ENCODE data around the gene NEMP1.

The NEMP1 gene

DNA sequence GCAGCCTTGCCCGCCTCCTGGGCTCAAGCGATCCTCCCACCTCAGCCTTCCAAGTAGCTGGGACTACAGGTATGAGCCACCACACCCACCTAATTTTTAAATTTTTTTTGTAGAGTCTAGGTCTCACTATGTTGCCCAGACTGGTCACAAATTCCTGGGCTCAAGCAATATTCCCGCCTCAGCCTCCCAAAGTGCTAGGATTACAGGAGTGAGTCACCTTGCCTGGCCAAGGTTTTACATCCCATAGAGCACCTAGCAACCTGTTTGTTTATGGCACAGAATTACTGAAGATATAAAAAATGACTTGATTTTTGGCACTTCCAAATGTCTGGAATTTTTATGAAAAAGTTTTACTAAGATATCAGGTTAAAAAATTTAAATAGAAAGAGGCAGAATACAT lies 45.2 kb downstream of the NEMP1 start:
- H3K36me3 ChIP-seq (ENCODE audit: control insufficient read depth, insufficient read depth, low read length), result no peaks in the 10 kb centered on the region
- H3K27ac ChIP-seq, result no peak overlapping the region
- no peaks in the 10 kb centered on the region for H3K9me3 ChIP-seq (ENCODE audit: control insufficient read depth, low read length)
- H3K4me1 ChIP-seq, result no peaks in the 10 kb centered on the region
- TF ChIP-seq, protein P1, sequence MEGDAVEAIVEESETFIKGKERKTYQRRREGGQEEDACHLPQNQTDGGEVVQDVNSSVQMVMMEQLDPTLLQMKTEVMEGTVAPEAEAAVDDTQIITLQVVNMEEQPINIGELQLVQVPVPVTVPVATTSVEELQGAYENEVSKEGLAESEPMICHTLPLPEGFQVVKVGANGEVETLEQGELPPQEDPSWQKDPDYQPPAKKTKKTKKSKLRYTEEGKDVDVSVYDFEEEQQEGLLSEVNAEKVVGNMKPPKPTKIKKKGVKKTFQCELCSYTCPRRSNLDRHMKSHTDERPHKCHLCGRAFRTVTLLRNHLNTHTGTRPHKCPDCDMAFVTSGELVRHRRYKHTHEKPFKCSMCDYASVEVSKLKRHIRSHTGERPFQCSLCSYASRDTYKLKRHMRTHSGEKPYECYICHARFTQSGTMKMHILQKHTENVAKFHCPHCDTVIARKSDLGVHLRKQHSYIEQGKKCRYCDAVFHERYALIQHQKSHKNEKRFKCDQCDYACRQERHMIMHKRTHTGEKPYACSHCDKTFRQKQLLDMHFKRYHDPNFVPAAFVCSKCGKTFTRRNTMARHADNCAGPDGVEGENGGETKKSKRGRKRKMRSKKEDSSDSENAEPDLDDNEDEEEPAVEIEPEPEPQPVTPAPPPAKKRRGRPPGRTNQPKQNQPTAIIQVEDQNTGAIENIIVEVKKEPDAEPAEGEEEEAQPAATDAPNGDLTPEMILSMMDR (IDR thresholded peaks at IDR 0.05), result no peak
- no peak overlapping the region for H3K9ac ChIP-seq
- H3K79me2 ChIP-seq, result no peaks in the 10 kb centered on the region
- H3K4me2 ChIP-seq (ENCODE audit: low read length), result no peak overlapping the region
- no peak overlapping the region for H3K4me3 ChIP-seq (ENCODE audit: low read depth, low read length)
- H3K27me3 ChIP-seq (ENCODE audit: control insufficient read depth, insufficient read depth, low read length), result no peaks in the 10 kb centered on the region
- H2AFZ ChIP-seq, result no peak overlapping the region

DNA sequence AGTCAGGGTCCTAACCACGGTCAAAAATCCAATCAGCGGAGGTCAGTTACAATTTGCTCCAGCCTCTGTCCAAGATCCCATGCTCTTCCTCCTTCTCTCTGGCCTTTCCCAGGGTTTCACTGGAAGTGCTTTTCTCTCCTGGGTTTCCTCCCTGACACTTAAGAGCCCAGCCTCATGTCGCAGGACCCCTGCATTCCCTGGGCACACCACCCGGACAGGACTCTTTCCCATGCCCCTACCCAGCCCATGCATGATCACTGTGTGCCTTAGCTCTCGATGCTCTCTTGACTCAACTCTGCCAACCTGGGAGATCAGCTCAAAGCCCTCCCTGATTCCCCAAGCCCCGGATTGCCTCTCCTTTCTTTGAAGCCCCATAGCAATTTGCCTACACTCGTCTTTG lies 46.8 kb downstream of the NEMP1 start:
- H3K36me3 ChIP-seq (ENCODE audit: control insufficient read depth, insufficient read depth, low read length), result no peaks in the 10 kb centered on the region
- TF ChIP-seq, protein P1 (IDR thresholded peaks at IDR 0.05), result no peak

GRCh38 chr12:57031138-57031725 lies 47.4 kb downstream of the NEMP1 start:
- TF ChIP-seq, protein P1 (IDR thresholded peaks at IDR 0.05), result no peak
- Histone ChIP-seq H3K27ac (no peak overlapping the region), H3K9ac (no peak overlapping the region), H3K4me2 (ENCODE audit: low read length) (no peak overlapping the region), H3K36me3 (ENCODE audit: control insufficient read depth, insufficient read depth, low read length) (no peaks in the 10 kb centered on the region), H3K9me3 (ENCODE audit: control insufficient read depth, low read length) (no peaks in the 10 kb centered on the region), H3K79me2 (no peaks in the 10 kb centered on the region), H3K4me3 (ENCODE audit: low read depth, low read length) (no peak overlapping the region), H3K4me1 (no peaks in the 10 kb centered on the region), H3K27me3 (ENCODE audit: control insufficient read depth, insufficient read depth, low read length) (no peaks in the 10 kb centered on the region), H2AFZ (no peak overlapping the region)

More for the DNA sequence above, 46.8 kb downstream of the NEMP1 start:
- no peaks in the 10 kb centered on the region for H3K4me1 ChIP-seq
- no peaks in the 10 kb centered on the region for H3K27me3 ChIP-seq (ENCODE audit: control insufficient read depth, insufficient read depth, low read length)
- H3K9me3 ChIP-seq (ENCODE audit: control insufficient read depth, low read length), result no peaks in the 10 kb centered on the region
- no peak overlapping the region for H3K4me2 ChIP-seq (ENCODE audit: low read length)
- H3K79me2 ChIP-seq, result no peaks in the 10 kb centered on the region
- no peak overlapping the region for H2AFZ ChIP-seq
- no peak overlapping the region for H3K27ac ChIP-seq
- H3K4me3 ChIP-seq (ENCODE audit: low read depth, low read length), result no peak overlapping the region
- no peak overlapping the region for H3K9ac ChIP-seq

DNA sequence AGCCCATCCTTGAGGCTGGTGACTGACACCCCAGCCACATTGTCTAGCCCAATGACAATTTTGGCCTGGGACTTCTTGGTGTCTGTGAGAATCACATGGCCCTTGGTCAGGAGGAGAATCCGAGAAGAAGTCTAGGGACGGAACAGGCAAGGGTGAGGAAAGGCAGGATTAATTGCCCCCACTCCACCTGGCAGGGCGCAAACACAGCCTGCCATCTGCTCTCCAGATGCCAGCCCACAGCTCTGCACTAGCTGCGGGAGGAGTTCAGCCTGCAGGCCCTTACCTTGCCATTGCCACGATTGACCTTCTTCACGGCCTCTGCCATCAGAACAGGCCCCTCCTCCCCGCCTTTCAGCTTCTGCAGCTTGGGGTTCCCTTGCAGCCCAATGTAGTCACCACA lies 49.1 kb downstream of the NEMP1 start:
- Histone ChIP-seq H3K79me2 (no peaks in the 10 kb centered on the region), H2AFZ (no peak overlapping the region), H3K4me2 (ENCODE audit: low read length) (no peak overlapping the region), H3K27ac (no peak overlapping the region), H3K9ac (no peak overlapping the region), H3K36me3 (ENCODE audit: control insufficient read depth, insufficient read depth, low read length) (no peaks in the 10 kb centered on the region), H3K9me3 (ENCODE audit: control insufficient read depth, low read length) (no peaks in the 10 kb centered on the region), H3K27me3 (ENCODE audit: control insufficient read depth, insufficient read depth, low read length) (no peaks in the 10 kb centered on the region), H3K4me3 (ENCODE audit: low read depth, low read length) (no peak overlapping the region), H3K4me1 (no peaks in the 10 kb centered on the region)
- TF ChIP-seq, protein P1 (IDR thresholded peaks at IDR 0.05), result no peak

DNA sequence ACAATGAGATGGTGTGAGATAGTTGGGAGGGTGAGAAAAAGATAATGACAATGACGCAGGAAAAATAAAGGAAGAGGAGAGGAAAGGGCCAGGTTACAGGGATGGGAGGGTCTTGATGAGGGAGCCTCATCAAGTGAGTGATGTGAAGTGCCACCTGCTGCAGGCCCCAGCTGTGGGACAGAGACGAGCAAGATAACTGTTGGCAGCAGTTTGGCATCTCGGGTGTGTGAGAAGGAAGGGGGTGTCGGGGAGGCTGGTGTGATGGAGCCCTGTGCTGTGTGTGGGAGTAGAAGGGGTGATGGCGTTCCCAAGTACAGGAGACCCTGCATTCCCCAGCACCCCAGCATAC lies 50.8 kb downstream of the NEMP1 start:
- Histone ChIP-seq H3K4me3 (ENCODE audit: low read depth, low read length) (no peak overlapping the region), H3K4me1 (no peaks in the 10 kb centered on the region), H3K4me2 (ENCODE audit: low read length) (no peak overlapping the region), H3K27ac (no peak overlapping the region), H3K79me2 (no peaks in the 10 kb centered on the region), H3K9me3 (ENCODE audit: control insufficient read depth, low read length) (no peaks in the 10 kb centered on the region), H3K9ac (no peak overlapping the region), H3K27me3 (ENCODE audit: control insufficient read depth, insufficient read depth, low read length) (no peaks in the 10 kb centered on the region), H2AFZ (no peak overlapping the region), H3K36me3 (ENCODE audit: control insufficient read depth, insufficient read depth, low read length) (no peaks in the 10 kb centered on the region)
- TF ChIP-seq, protein P1 (IDR thresholded peaks at IDR 0.05), result no peak

Measured in parathyroid adenoma (tissue), 2 donors.